IPS-15b (cell line): ENCODE measurements around the gene GPX4.
A peak's percentile ranks its signal among the peaks of the same experiment; 100 is the strongest.

Experiments used
- H3K27me3 ChIP-seq: one replicate; pipeline ENCODE4 v1.6.1; 2013; ENCODE audit warnings: low read length; ENCODE audit not compliant: control insufficient read depth, insufficient read depth
- H3K36me3 ChIP-seq: one replicate; pipeline ENCODE4 v1.6.1; 2013; ENCODE audit warnings: low read length; ENCODE audit not compliant: control insufficient read depth, insufficient read depth
- H3K4me1 ChIP-seq: one replicate; pipeline ENCODE4 v1.6.1; 2013; ENCODE audit warnings: mild to moderate bottlenecking, low read length; ENCODE audit not compliant: control insufficient read depth, insufficient read depth
- H3K4me3 ChIP-seq: one replicate; pipeline ENCODE4 v1.5.1; 2013; ENCODE audit warnings: low read depth, low read length
- H3K9ac ChIP-seq: one replicate; pipeline ENCODE4 v1.6.1; 2013; ENCODE audit warnings: low read depth, mild to moderate bottlenecking, low read length
- H3K9me3 ChIP-seq: one replicate; pipeline ENCODE4 v1.6.1; 2013; ENCODE audit warnings: mild to moderate bottlenecking, low read length; ENCODE audit not compliant: control insufficient read depth, insufficient read depth

Gene GPX4

GRCh38 chr19:1089126-1089771 is 14.5 kb upstream of the GPX4 start:
- Histone ChIP-seq H3K27me3 (no peaks in the 10 kb centered on the region), H3K4me3 (no peak overlapping the region), H3K4me1 (no peaks in the 10 kb centered on the region), H3K9me3 (no peaks in the 10 kb centered on the region), H3K9ac (no peak overlapping the region), H3K36me3 (peaks cover 60% of the 10 kb centered on the region)

- no peaks in the 10 kb centered on the region for H3K27me3 ChIP-seq
- H3K9ac ChIP-seq: no peak overlapping the region
- H3K4me3 ChIP-seq: no peak overlapping the region
- H3K36me3 ChIP-seq: peaks cover 57% of the 10 kb centered on the region
- H3K9me3 ChIP-seq: no peaks in the 10 kb centered on the region
- H3K4me1 ChIP-seq: no peaks in the 10 kb centered on the region
Measured at GRCh38 chr19:1089891-1090290, 13.9 kb upstream of the GPX4 start.

GRCh38 chr19:1090731-1091543 is 12.9 kb upstream of the GPX4 start:
- Histone ChIP-seq H3K4me1 (no peaks in the 10 kb centered on the region), H3K9ac (no peak overlapping the region), H3K9me3 (no peaks in the 10 kb centered on the region)

GRCh38 chr19:1091544-1092175 is 12.1 kb upstream of the GPX4 start:
- Histone ChIP-seq H3K4me1 (no peaks in the 10 kb centered on the region), H3K36me3 (peaks cover 43% of the 10 kb centered on the region), H3K9ac (no peak overlapping the region), H3K9me3 (no peaks in the 10 kb centered on the region), H3K4me3 (no peak overlapping the region), H3K27me3 (no peaks in the 10 kb centered on the region)

More at GRCh38 chr19:1090731-1091543, 12.9 kb upstream of the GPX4 start:
- Histone ChIP-seq H3K27me3 (no peaks in the 10 kb centered on the region), H3K4me3 (no peak overlapping the region), H3K36me3 (peaks cover 49% of the 10 kb centered on the region)

- no peak overlapping the region for H3K4me3 ChIP-seq
- H3K36me3 ChIP-seq: peaks cover 29% of the 10 kb centered on the region
- H3K9ac ChIP-seq: no peak overlapping the region
- H3K27me3 ChIP-seq: no peaks in the 10 kb centered on the region
- no peaks in the 10 kb centered on the region for H3K9me3 ChIP-seq
- H3K4me1 ChIP-seq: no peaks in the 10 kb centered on the region
Measured at GRCh38 chr19:1093330-1093729, 10.5 kb upstream of the GPX4 start.

GRCh38 chr19:1093811-1094553 is 9.8 kb upstream of the GPX4 start:
- Histone ChIP-seq H3K4me1 (no peaks in the 10 kb centered on the region), H3K36me3 (peaks cover 23% of the 10 kb centered on the region), H3K27me3 (no peaks in the 10 kb centered on the region)

GRCh38 chr19:1094655-1094977 is 9.2 kb upstream of the GPX4 start:
- peak overlapping the region; percentile 90 for H3K9ac ChIP-seq
- H3K4me1 ChIP-seq: no peaks in the 10 kb centered on the region
- H3K9me3 ChIP-seq: no peaks in the 10 kb centered on the region
- peak overlapping the region; percentile 78 for H3K4me3 ChIP-seq
- H3K36me3 ChIP-seq: peaks cover 18% of the 10 kb centered on the region
- H3K27me3 ChIP-seq: no peaks in the 10 kb centered on the region

More at GRCh38 chr19:1093811-1094553, 9.8 kb upstream of the GPX4 start:
- Histone ChIP-seq H3K9ac (peak overlapping the region; percentile 90), H3K4me3 (peak overlapping the region; percentile 78), H3K9me3 (no peaks in the 10 kb centered on the region)

- Histone ChIP-seq H3K4me3 (peak within 1 kb of the TSS; percentile 78), H3K36me3 (peaks cover 18% of the 10 kb centered on the region), H3K9ac (peak within 1 kb of the TSS; percentile 90), H3K9me3 (no peaks in the 10 kb centered on the region), H3K27me3 (no peaks in the 10 kb centered on the region), H3K4me1 (no peaks in the 10 kb centered on the region)
Measured at GRCh38 chr19:1094978-1095701, 8.7 kb upstream of the GPX4 start, which contains the start of gene POLR2E. Gene POLR2E (minus strand): TSS chr19:1095375. CDS start chr19:1095315, 60 bp downstream.

- Histone ChIP-seq H3K4me1 (peaks cover 2% of the 10 kb centered on the region), H3K9ac (no peak overlapping the region), H3K4me3 (no peak overlapping the region), H3K27me3 (no peaks in the 10 kb centered on the region), H3K36me3 (no peaks in the 10 kb centered on the region), H3K9me3 (no peaks in the 10 kb centered on the region)
Measured at GRCh38 chr19:1097810-1098176, 6.0 kb upstream of the GPX4 start.

- Histone ChIP-seq H3K4me1 (peaks cover 2% of the 10 kb centered on the region), H3K4me3 (no peak overlapping the region), H3K36me3 (no peaks in the 10 kb centered on the region), H3K9me3 (no peaks in the 10 kb centered on the region), H3K9ac (no peak overlapping the region), H3K27me3 (no peaks in the 10 kb centered on the region)
Measured at GRCh38 chr19:1098177-1099051, 5.4 kb upstream of the GPX4 start.
